SK-N-SH (cell line): ENCODE results near the gene TMEM51.

ENCODE experiments used
- MAX ChIP-seq: IDR thresholded peaks from 2 replicates; pipeline ENCODE4 v1.4.0; 2012; ENCODE audit warnings: low read depth
- MXI1 ChIP-seq: IDR thresholded peaks from 2 replicates; pipeline ENCODE4 v1.6.1; 2012; ENCODE audit warnings: mild to moderate bottlenecking, low read depth, low read length, improper control_type of control experiment
- RAD21 ChIP-seq: IDR thresholded peaks from 2 replicates; pipeline ENCODE4 v1.6.1; 2012; ENCODE audit warnings: mild to moderate bottlenecking, low read length
- RFX5 ChIP-seq: IDR thresholded peaks from 2 replicates; pipeline ENCODE4 v1.6.1; 2012; ENCODE audit warnings: mild to moderate bottlenecking, improper control_type of control experiment, low read length
- TCF12 ChIP-seq: IDR thresholded peaks from 2 replicates; pipeline ENCODE4 v1.4.0; 2012

GRCh38 chr1:15176120-15176519, 22.6 kb downstream of the TMEM51 start:
- TF ChIP-seq MAX (no peak), MXI1 (no peak), RAD21 (no peak), RFX5 (no peak), TCF12 (no peak)
